K562 (cell line): ENCODE results near the gene DGUOK. TPM values are rescaled to one million over a fixed set of nuclear protein-coding genes. Genes with fewer than 3 reads are reported as not detected.

Experiments used
- ATF6 ChIP-seq: sonication (generic); formaldehyde crosslinking; IDR thresholded peaks from 2 replicates; pipeline ENCODE4 v1.4.0; 2020; ENCODE audit warnings: mild to moderate bottlenecking, missing genetic modification reagents
- CREB3L1 ChIP-seq: fragments of 450-650 bp; IDR thresholded peaks from 2 replicates; pipeline ENCODE4 v1.6.1; 2014; ENCODE audit warnings: low read depth, mild to moderate bottlenecking, moderate library complexity, borderline replicate concordance
- ELK3 ChIP-seq: fragments of 450-650 bp; formaldehyde crosslinking; IDR thresholded peaks from 2 replicates; pipeline ENCODE4 v1.4.0; 2020; ENCODE audit warnings: mild to moderate bottlenecking
- FOXJ3 ChIP-seq: sonication (generic); formaldehyde crosslinking; IDR thresholded peaks from 2 replicates; pipeline ENCODE4 v1.4.0; 2020; ENCODE audit warnings: mild to moderate bottlenecking, missing genetic modification reagents
- JUN ChIP-seq, 2 experiments: sonication (generic) in 1 of 2; formaldehyde crosslinking in 1 of 2; IDR thresholded peaks; 2 replicates each; pipeline versions ENCODE4 v1.6.1 to v1.8.0; 2012 to 2022; ENCODE audit warnings: borderline replicate concordance in 2 of 2, mild to moderate bottlenecking in 2 of 2, improper control_type of control experiment in 1 of 2, low read depth in 1 of 2, low read length in 1 of 2, missing genetic modification reagents in 1 of 2
- KLF13 ChIP-seq: fragments of 450-650 bp; IDR thresholded peaks from 2 replicates; pipeline ENCODE4 v1.6.1; 2016; ENCODE audit warnings: missing genetic modification characterization, low read depth, mild to moderate bottlenecking, missing compliant biosample characterization, moderate library complexity, borderline replicate concordance
- MITF ChIP-seq: IDR thresholded peaks from 2 replicates; pipeline ENCODE4 v1.6.1; 2014; ENCODE audit warnings: antibody characterized with exemption
- NR2C1 ChIP-seq, 2 experiments: fragments of 450-650 bp; IDR thresholded peaks; 2 replicates each; pipeline ENCODE4 v1.6.1; 2017; ENCODE audit warnings: mild to moderate bottlenecking in 2 of 2, antibody characterized with exemption in 1 of 2, inconsistent platforms in 1 of 2, missing compliant biosample characterization in 1 of 2, missing genetic modification characterization in 1 of 2
- NUFIP1 ChIP-seq: fragments of 450-650 bp; IDR thresholded peaks from 2 replicates; pipeline ENCODE4 v1.6.1; 2018; ENCODE audit not compliant: partially characterized antibody
- PBX2 ChIP-seq, 2 experiments: IDR thresholded peaks in 1 of 2; conservative IDR thresholded peaks in 1 of 2; 2 replicates each; pipeline ENCODE4 v1.6.1; 2016; ENCODE audit warnings: low read depth in 2 of 2, mild to moderate bottlenecking in 1 of 2, missing compliant biosample characterization in 1 of 2, missing genetic modification characterization in 1 of 2, moderate library complexity in 1 of 2
- PHF20 ChIP-seq: fragments of 450-650 bp; IDR thresholded peaks from 2 replicates; pipeline ENCODE4 v1.6.1; 2018; ENCODE audit not compliant: partially characterized antibody
- SFPQ ChIP-seq: fragments of 200-400 bp; formaldehyde crosslinking; IDR thresholded peaks from 2 replicates; pipeline ENCODE4 v1.6.1; 2017; ENCODE audit warnings: mild to moderate bottlenecking, low read depth, low read length, moderate library complexity
- XRCC3 ChIP-seq: fragments of 450-650 bp; IDR thresholded peaks from 2 replicates; pipeline ENCODE4 v1.6.1; 2017; ENCODE audit warnings: mild to moderate bottlenecking, moderate library complexity
- ZNF184 ChIP-seq: sonication (generic); formaldehyde crosslinking; IDR thresholded peaks from 2 replicates; pipeline ENCODE4 v1.5.0; 2020; ENCODE audit warnings: missing genetic modification reagents
- polyA plus RNA-seq, 8 experiments: library from polyadenylated mRNA; depleted of rRNA in 4 of 8; stranded (reverse) in 5 of 8; unstranded in 3 of 8; fragments of >200 nt; fragmentation: Nextera tagmentation in 2 of 8; fragmentation: Illumina TruSeq in 1 of 8; extraction: Ambion mirVana in 2 of 8; extraction: Trizol in 1 of 8; gene quantifications; 2 replicates each; pipeline versions ENCODE4 v1.2.1 to v1.2.3, GENCODE V29; 2011 to 2014; ENCODE audit warnings: inconsistent platforms in 1 of 8, missing spikeins in 1 of 8
- total RNA-seq, 7 experiments: library from RNA; depleted of rRNA in 6 of 7; stranded (reverse); fragments of >200 nt in 6 of 7; fragmentation: Illumina TruSeq in 2 of 7; extraction: Trizol in 2 of 7; gene quantifications; 2 replicates each; pipeline versions ENCODE4 v1.2.1 to v1.2.3, GENCODE V29; 2011 to 2021; ENCODE audit warnings: low replicate concordance in 1 of 7

Gene DGUOK
- total and polyA plus RNA-seq, 9 of the 15 experiments (the other 6 are each of a cell fraction or from before 2014, with no cell fraction given) = 67.0 to 288 (median 126) TPM

- TF ChIP-seq JUN (IDR thresholded peaks at IDR 0.05; ENCODE audit: borderline replicate concordance, low read depth, low read length) (0 out of 2 replicates have a peak, but pooled peaks have one; percentile 4), JUN (CRISPR knock-in tag; IDR thresholded peaks at IDR 0.05; ENCODE audit: borderline replicate concordance) (no peak), SFPQ (no peak), ZNF184 (CRISPR knock-in tag) (no peak), FOXJ3 (CRISPR knock-in tag) (no peak), CREB3L1 (no peak), ATF6 (CRISPR knock-in tag) (no peak), PBX2 (CRISPR knock-in tag; IDR thresholded peaks at IDR 0.05; ENCODE audit: low read depth) (no peak), PBX2 (tag; conservative IDR thresholded peaks at IDR 0.05; ENCODE audit: low read depth) (no peak), PHF20 (no peak), NR2C1 (IDR thresholded peaks at IDR 0.05) (peak; percentile 73), NR2C1 (tag; IDR thresholded peaks at IDR 0.05) (no peak; the same call in 1 of the 2 replicates), ELK3 (CRISPR knock-in tag) (no peak), NUFIP1 (no peak), MITF (no peak), KLF13 (tag) (no peak), XRCC3 (no peak)
Measured at GRCh38 chr2:73970850-73971471, 44.3 kb downstream of the DGUOK start (continued).
